Breast epithelium (tissue), 4 donors: ENCODE measurements around the gene PTOV1. TPM values are rescaled to one million over a fixed set of nuclear protein-coding genes. Genes with fewer than 3 reads are reported as not detected.

Experiments
- DNase-seq, 2 donors: peaks; one replicate each; pipeline ENCODE4 v3.0.0-alpha.2; 2019; ENCODE audit warnings: low spot score in 2 of 2
- H3K27ac ChIP-seq, 2 donors: fragments of 200-600 bp; sonication (generic) in 1 of 2; one replicate each; pipeline ENCODE4 v1.5.1; 2016 to 2019; ENCODE audit warnings: mild to moderate bottlenecking in 1 of 2
- H3K27me3 ChIP-seq, 2 donors: fragments of 200-600 bp; sonication (generic) in 1 of 2; one replicate each; pipeline versions ENCODE4 v1.5.1 to v1.6.0; 2017 to 2019; ENCODE audit warnings: control low read depth in 1 of 2, mild to moderate bottlenecking in 1 of 2
- H3K36me3 ChIP-seq: fragments of 200-600 bp; one replicate; pipeline ENCODE4 v1.5.1; 2019
- H3K4me1 ChIP-seq, 2 donors: fragments of 200-600 bp; sonication (generic); one replicate each; pipeline ENCODE4 v1.5.1; 2016 to 2019; ENCODE audit warnings: control low read depth in 1 of 2
- H3K4me3 ChIP-seq, 3 donors: fragments of 200-600 bp; sonication (generic); 1 replicate in 2 of 3; 2 replicates in 1 of 3; pipeline ENCODE4 v1.5.1; 2016 to 2019; ENCODE audit warnings: mild to moderate bottlenecking in 3 of 3, moderate library complexity in 2 of 3
- H3K9me3 ChIP-seq, 2 donors: fragments of 200-600 bp; sonication (generic) in 1 of 2; one replicate each; pipeline ENCODE4 v1.5.1; 2016 to 2019; ENCODE audit warnings: control low read depth in 1 of 2
- POLR2A ChIP-seq: fragments of 450-650 bp; IDR thresholded peaks from one replicate; pipeline ENCODE4 v1.6.1; 2016; ENCODE audit warnings: antibody characterized with exemption, mild to moderate bottlenecking, moderate library complexity
- POLR2AphosphoS5 ChIP-seq, 3 donors: sonication (generic); formaldehyde crosslinking; IDR thresholded peaks; one replicate each; pipeline ENCODE4 v1.6.1; 2017; ENCODE audit warnings: antibody characterized with exemption in 3 of 3
- intact Hi-C: fragments of 100-400 bp; cut with DNase I; formaldehyde crosslinking; loops from one replicate; pipeline ENCODE4 v1.15.1; 2023; ENCODE audit warnings: low total_unique reads
- total RNA-seq, 3 donors: library from RNA; depleted of rRNA; stranded (reverse); fragments of >200 nt; gene quantifications; one replicate each; pipeline ENCODE4 v1.1.0, GENCODE V29; 2016
- TF ChIP-seq, protein P1 (sequence below), 3 donors: fragments of 450-650 bp; IDR thresholded peaks; one replicate each; pipeline ENCODE4 v1.5.1; 2016 to 2017; ENCODE audit warnings: antibody characterized with exemption in 3 of 3, mild to moderate bottlenecking in 3 of 3, moderate library complexity in 3 of 3

PTOV1 gene
- total RNA-seq, 3 donors from 2014 or later: 45.1 to 95.0 (median 90.3) TPM

DNA sequence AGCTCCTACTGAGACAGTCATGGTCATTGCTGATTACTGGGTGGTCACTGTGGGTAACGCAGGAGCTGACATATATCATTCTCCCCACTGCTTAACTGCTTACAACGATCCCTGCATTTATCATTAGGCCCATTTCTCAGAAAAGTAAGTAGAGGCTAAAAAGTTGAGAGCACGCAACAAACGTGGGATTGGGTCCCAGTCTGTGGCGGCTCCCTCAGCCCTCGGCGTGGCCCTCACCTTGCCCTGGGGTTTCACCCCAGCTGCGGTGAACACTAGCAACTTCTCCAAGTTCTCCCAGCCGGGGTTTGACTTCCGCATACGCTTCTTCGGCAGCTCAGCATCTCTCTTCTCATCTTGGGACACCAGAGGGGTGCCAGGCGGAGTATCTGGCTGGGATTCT lies 13.9 kb downstream of the PTOV1 start:
- H3K4me3 ChIP-seq: no peak overlapping the region
- intact Hi-C loops: no loop called here
- no peak for DNase-seq
- peaks cover 0 to 9% of the 10 kb centered on the region in 2 donors for H3K4me1 ChIP-seq
- H3K27me3 ChIP-seq: no peaks in the 10 kb centered on the region
- no peaks in the 10 kb centered on the region for H3K9me3 ChIP-seq
- H3K27ac ChIP-seq: peak overlapping the region in 1 of 2 donors; percentile 8
- TF ChIP-seq POLR2AphosphoS5 (IDR thresholded peaks at IDR 0.05) (no peak), POLR2A (no peak)
- TF ChIP-seq, protein P1, sequence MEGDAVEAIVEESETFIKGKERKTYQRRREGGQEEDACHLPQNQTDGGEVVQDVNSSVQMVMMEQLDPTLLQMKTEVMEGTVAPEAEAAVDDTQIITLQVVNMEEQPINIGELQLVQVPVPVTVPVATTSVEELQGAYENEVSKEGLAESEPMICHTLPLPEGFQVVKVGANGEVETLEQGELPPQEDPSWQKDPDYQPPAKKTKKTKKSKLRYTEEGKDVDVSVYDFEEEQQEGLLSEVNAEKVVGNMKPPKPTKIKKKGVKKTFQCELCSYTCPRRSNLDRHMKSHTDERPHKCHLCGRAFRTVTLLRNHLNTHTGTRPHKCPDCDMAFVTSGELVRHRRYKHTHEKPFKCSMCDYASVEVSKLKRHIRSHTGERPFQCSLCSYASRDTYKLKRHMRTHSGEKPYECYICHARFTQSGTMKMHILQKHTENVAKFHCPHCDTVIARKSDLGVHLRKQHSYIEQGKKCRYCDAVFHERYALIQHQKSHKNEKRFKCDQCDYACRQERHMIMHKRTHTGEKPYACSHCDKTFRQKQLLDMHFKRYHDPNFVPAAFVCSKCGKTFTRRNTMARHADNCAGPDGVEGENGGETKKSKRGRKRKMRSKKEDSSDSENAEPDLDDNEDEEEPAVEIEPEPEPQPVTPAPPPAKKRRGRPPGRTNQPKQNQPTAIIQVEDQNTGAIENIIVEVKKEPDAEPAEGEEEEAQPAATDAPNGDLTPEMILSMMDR (IDR thresholded peaks at IDR 0.05): no peak
- no peaks in the 10 kb centered on the region for H3K36me3 ChIP-seq

DNA sequence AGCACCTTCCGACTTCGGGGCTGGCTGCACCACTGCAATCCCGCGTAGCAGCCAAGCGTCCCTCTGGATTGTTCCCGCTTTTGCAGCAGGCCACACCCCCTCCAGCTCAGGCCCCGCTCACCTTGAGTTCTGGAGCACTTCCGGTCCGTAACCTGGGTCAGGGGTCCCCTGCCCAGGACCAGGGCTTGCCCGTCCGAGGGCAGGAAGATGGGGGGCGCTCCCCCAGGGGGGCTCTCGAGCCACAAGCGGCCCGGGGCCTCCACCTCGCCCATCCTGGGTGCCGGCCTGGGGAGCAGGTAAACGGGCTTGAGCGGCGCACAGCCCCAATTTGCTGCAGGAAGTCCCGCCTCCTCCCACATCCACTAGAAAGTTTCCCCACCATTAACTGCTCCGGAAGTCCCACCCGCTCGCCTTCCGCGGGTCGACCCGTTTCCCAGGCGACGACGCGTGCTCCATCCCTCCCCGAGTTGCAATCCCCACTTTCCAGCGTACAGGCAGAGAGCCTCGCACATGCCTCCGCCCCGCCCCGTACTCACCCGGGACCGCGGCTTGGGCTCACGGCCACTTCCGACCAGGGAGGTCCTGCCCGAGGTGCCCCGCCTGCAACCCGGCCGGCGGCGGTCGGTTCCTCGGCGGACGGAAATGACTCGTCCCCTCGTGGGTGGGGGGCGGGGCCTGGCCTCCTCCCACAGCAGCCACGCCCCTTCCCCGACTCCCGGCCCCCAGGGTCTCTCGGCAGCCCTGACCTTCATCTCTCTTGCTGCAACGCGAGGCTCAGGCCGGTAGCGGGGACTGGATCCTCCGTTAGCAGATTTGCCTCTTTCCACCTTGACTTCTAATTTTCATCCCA lies 16.2 kb downstream of the PTOV1 start, which contains the start of gene PNKP:
Gene PNKP (minus strand): TSS at position 644 of the 850 bp plus-strand sequence. CDS start 372 bp downstream, at position 272.
- TF ChIP-seq, protein P1 (IDR thresholded peaks at IDR 0.05): peak in 1 of 3 donors; percentile 12
- peak; percentile 91 to 96 (median 94) for TF ChIP-seq POLR2AphosphoS5 (IDR thresholded peaks at IDR 0.05)
- peak; percentile 49 for TF ChIP-seq POLR2A
- intact Hi-C loops: no loop called here
- H3K9me3 ChIP-seq: no peaks in the 10 kb centered on the region
- H3K27me3 ChIP-seq: no peaks in the 10 kb centered on the region
- H3K4me1 ChIP-seq: peaks cover 0 to 9% of the 10 kb centered on the region in 2 donors
- H3K4me3 ChIP-seq: peak within 1 kb of the TSS; percentile 72 to 87 (median 86)
- H3K36me3 ChIP-seq: no peaks in the 10 kb centered on the region
- peak within 1 kb of the TSS; percentile 94 for H3K27ac ChIP-seq
- DNase-seq: peak; percentile 81 to 90

DNA sequence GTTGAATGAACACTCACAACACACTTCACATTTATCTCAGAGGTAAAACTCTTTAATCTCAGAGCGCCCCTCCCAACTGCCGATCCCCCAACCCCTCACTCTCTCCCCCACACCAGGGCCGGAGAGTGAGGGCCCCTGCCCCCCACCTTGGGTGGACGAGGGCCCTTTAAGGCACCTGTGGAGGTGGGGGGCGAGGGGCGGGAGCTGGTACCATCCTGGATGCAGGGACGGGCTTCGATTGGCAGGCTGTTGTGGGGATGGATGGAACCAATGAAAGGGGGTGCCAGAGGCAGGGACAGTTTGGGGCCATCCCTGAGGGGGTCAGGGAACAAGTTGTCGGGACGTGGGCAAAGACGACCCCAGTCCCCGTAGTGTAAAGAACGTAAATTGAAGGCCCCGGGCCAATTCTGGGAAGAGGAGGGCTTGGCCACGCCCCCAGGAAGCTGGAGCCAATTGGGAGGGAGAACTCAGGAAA lies 18.1 kb downstream of the PTOV1 start:
- Histone ChIP-seq H3K9me3 (no peaks in the 10 kb centered on the region), H3K4me3 (peak overlapping the region; percentile 51 to 66 (median 64)), H3K27me3 (no peaks in the 10 kb centered on the region), H3K4me1 (peaks cover 0 to 9% of the 10 kb centered on the region in 2 donors), H3K27ac (peak overlapping the region; percentile 94), H3K36me3 (no peaks in the 10 kb centered on the region)
- intact Hi-C loops: no loop called here
- no peak for TF ChIP-seq POLR2AphosphoS5 (IDR thresholded peaks at IDR 0.05)
- no peak for TF ChIP-seq POLR2A
- TF ChIP-seq, protein P1 (IDR thresholded peaks at IDR 0.05): no peak
- no peak for DNase-seq

DNA sequence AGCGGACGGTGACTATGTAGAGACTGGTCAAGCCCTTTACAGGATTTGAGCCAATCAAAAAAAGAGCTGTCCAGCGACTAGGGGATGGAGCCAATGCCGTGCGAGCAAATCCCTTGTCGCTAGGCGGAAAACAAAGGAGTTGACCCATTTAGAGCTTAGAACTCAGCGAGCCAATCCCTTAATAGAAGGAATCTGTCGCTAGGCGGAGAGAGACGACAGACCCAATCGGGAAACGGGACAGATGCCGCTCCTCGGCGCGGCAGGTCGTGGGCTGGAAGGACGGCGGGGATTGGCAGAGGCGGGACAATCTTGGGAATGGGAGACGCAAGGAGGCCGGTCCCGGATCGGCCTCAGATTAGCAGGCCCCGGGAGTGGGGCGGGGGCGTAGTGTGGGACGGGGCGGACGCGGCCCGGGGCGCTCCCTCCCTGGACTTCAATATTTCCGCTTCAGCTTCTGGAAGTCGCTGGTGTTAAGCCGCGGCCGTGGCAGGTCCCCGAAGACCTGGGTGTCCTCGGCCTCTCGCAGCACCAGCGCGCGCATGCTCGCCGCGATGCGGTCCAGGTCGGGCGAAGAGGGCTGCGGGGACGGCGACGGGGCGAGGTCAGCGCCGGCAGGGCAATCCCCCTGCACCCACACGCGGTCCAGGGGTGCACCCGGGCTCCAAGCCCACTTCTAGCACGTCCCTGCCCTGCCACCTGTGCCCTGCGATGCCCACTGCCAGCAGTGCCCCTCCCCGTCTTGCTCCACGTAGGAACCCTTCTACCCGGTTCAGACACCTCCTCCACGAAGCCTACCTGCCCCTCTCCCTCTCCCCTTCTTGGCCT lies 18.7 kb downstream of the PTOV1 start:
- H3K27ac ChIP-seq: peak overlapping the region; percentile 92 to 94
- peak; percentile 97 to 98 for DNase-seq
- H3K4me3 ChIP-seq: peak overlapping the region; percentile 51 to 75 (median 66)
- H3K36me3 ChIP-seq: no peaks in the 10 kb centered on the region
- H3K9me3 ChIP-seq: no peaks in the 10 kb centered on the region
- H3K4me1 ChIP-seq: peaks cover 0 to 9% of the 10 kb centered on the region in 2 donors
- TF ChIP-seq POLR2A (peak; percentile 82), POLR2AphosphoS5 (IDR thresholded peaks at IDR 0.05) (peak; percentile 74 to 78 (median 75))
- TF ChIP-seq, protein P1 (IDR thresholded peaks at IDR 0.05): peak; percentile 20 to 64 (median 40)
- H3K27me3 ChIP-seq: no peaks in the 10 kb centered on the region
- intact Hi-C loops: no loop called here
